HepG2 (cell line): ENCODE measurements around the gene ZNF318. TPM values are rescaled to one million over a fixed set of nuclear protein-coding genes. Genes with fewer than 3 reads are reported as not detected.
A peak's percentile ranks its signal among the peaks of the same experiment; 100 is the strongest.

ENCODE experiments used
- ATAC-seq: fragments of 200-7000 bp; cut with Tn5 transposase; 3 replicates; pipeline ENCODE4 v1.9.1; 2020; ENCODE audit warnings: mild to moderate bottlenecking, moderate library complexity
- Bru-seq: library from RNA; stranded (reverse); fragments of 400-500 nt; gene quantifications from one replicate; lab custom pipeline; 2021; lab: Mats Ljungman, UMichigan
- BruChase-seq, 2 experiments: library from RNA; stranded (reverse); fragments of 400-500 nt; gene quantifications; one replicate each; lab custom pipeline; 2021; lab: Mats Ljungman, UMichigan
- BruUV-seq: library from RNA; stranded (reverse); fragments of 400-500 nt; replicated peaks from 2 replicates; lab custom pipeline; 2021; lab: Mats Ljungman, UMichigan
- CTCF ChIA-PET: fragments of 300-600 bp; formaldehyde crosslinking; extraction: SDS; loops from one replicate; lab custom pipeline; 2021; ENCODE audit warnings: low total read pairs, inconsistent platforms, low intra/inter-chr PET ratio; lab: Yijun Ruan, JAX
- POLR2A ChIA-PET: fragments of 350-600 bp; sonication (Branson Sonifier 250); formaldehyde crosslinking; loops from one replicate; lab custom pipeline; 2020; ENCODE audit warnings: antibody characterized with exemption, inconsistent platforms; lab: Yijun Ruan, JAX
- DNase-seq: peaks from one replicate; pipeline ENCODE4 v3.0.0-alpha.2; 2015; ENCODE audit warnings: low spot score
- FAIRE-seq: peaks from 3 replicates; lab custom pipeline; 2011; peaks lifted over from hg19 to GRCh38; lab: Jason Lieb, UNC
- H2AFZ ChIP-seq: one replicate; pipeline ENCODE4 v1.6.1; 2011; ENCODE audit warnings: low read length, inconsistent platforms
- H3K27ac ChIP-seq: fragments of 300-600 bp; 3 replicates; pipeline ENCODE4 v1.8.0; 2011; ENCODE audit warnings: mixed run types, mild to moderate bottlenecking, mixed read lengths, low read length, inconsistent platforms; ENCODE audit not compliant: insufficient read depth; ENCODE audit errors: extremely low read length
- H3K27me3 ChIP-seq, 2 experiments: fragments of 200-600 bp in 1 of 2; 2 replicates in 1 of 2; 3 replicates in 1 of 2; pipeline versions ENCODE4 v1.6.0 to v1.8.0; 2011; ENCODE audit warnings: low read length in 2 of 2, mild to moderate bottlenecking in 2 of 2, moderate library complexity in 2 of 2, inconsistent platforms in 1 of 2; ENCODE audit not compliant: insufficient read depth in 2 of 2, control insufficient read depth in 1 of 2
- H3K36me3 ChIP-seq, 2 experiments: fragments of 200-600 bp in 1 of 2; replicated peaks in 1 of 2; 2 replicates in 1 of 2; 3 replicates in 1 of 2; pipeline versions ENCODE4 v1.5.1 to v1.8.0; 2011; ENCODE audit warnings: low read length in 2 of 2, inconsistent platforms in 1 of 2; ENCODE audit not compliant: insufficient read depth in 2 of 2, control insufficient read depth in 1 of 2
- H3K4me1 ChIP-seq: 2 replicates; pipeline ENCODE4 v1.5.1; 2012; ENCODE audit warnings: low read length, inconsistent platforms; ENCODE audit not compliant: insufficient read depth
- H3K4me2 ChIP-seq: 2 replicates; pipeline ENCODE4 v1.6.0; 2011; ENCODE audit warnings: low read depth, low read length, inconsistent platforms
- H3K4me3 ChIP-seq, 3 experiments: fragments of 200-600 bp in 1 of 3; sonication (generic), shearing (Covaris generic) in 1 of 3; replicated peaks in 1 of 3; 2 replicates each; pipeline ENCODE4 v1.5.1; 2011 to 2016; ENCODE audit warnings: low read length in 3 of 3, inconsistent platforms in 2 of 3, low read depth in 2 of 3, mild to moderate bottlenecking in 2 of 3, control low read depth in 1 of 3, mixed read lengths in 1 of 3; ENCODE audit not compliant: insufficient read depth in 1 of 3
- H3K79me2 ChIP-seq: one replicate; pipeline ENCODE4 v1.6.1; 2011; ENCODE audit warnings: low read length, inconsistent platforms; ENCODE audit not compliant: insufficient read depth
- H3K9ac ChIP-seq: 2 replicates; pipeline ENCODE4 v1.6.0; 2011; ENCODE audit warnings: mild to moderate bottlenecking, low read depth, low read length, inconsistent platforms; ENCODE audit not compliant: insufficient read depth
- H3K9me3 ChIP-seq: 2 replicates; pipeline ENCODE4 v1.5.1; 2012; ENCODE audit warnings: mild to moderate bottlenecking, low read length
- H4K20me1 ChIP-seq: 2 replicates; pipeline ENCODE4 v1.6.0; 2011; ENCODE audit warnings: inconsistent platforms, mild to moderate bottlenecking, low read length, moderate library complexity; ENCODE audit not compliant: insufficient read depth
- FOXK2 ChIP-seq: fragments of 450-650 bp; IDR thresholded peaks from 2 replicates; pipeline ENCODE4 v1.6.1; 2016
- HNF4G ChIP-seq, 2 experiments: sonication (generic) in 1 of 2; formaldehyde crosslinking in 1 of 2; IDR thresholded peaks; 2 replicates each; pipeline versions ENCODE4 v1.4.0 to v1.6.1; 2011 to 2020; ENCODE audit warnings: borderline replicate concordance in 2 of 2, low read depth in 2 of 2, mild to moderate bottlenecking in 2 of 2, low read length in 1 of 2, missing genetic modification reagents in 1 of 2, moderate library complexity in 1 of 2
- RAD51 ChIP-seq: fragments of 450-650 bp; IDR thresholded peaks from 2 replicates; pipeline ENCODE4 v1.6.1; 2016; ENCODE audit warnings: borderline replicate concordance
- RFXAP ChIP-seq: sonication (generic); formaldehyde crosslinking; IDR thresholded peaks from 2 replicates; pipeline ENCODE4 v1.4.0; 2020; ENCODE audit warnings: missing genetic modification reagents, borderline replicate concordance
- SUZ12 ChIP-seq: fragments of 150-350 bp; IDR thresholded peaks from 2 replicates; pipeline ENCODE4 v1.6.1; 2014; ENCODE audit warnings: low read depth, low read length
- ZBTB34 ChIP-seq: sonication (generic); formaldehyde crosslinking; IDR thresholded peaks from 2 replicates; pipeline ENCODE4 v1.8.0; 2022; ENCODE audit warnings: mild to moderate bottlenecking, missing genetic modification reagents
- ZNF276 ChIP-seq: sonication (generic); formaldehyde crosslinking; IDR thresholded peaks from 2 replicates; pipeline ENCODE4 v1.4.0; 2020; ENCODE audit warnings: mild to moderate bottlenecking, low read depth, missing genetic modification reagents
- ZSCAN9 ChIP-seq: IDR thresholded peaks from 2 replicates; pipeline ENCODE4 v1.6.1; 2016; ENCODE audit warnings: borderline replicate concordance
- WGBS: methylation state at CpG from one replicate; pipeline ENCODE4 v1.1.6; 2017; ENCODE audit warnings: low lambda C conversion rate; 5-methylcytosine and 5-hydroxymethylcytosine counted together
- in situ Hi-C: cut with HindIII; loops from 2 replicates; pipeline ENCODE4 v1.10.0; 2017; ENCODE audit warnings: low pct_unique_long_range_greater_than_20kb; ENCODE audit not compliant: extremely low pct_ligation_motif_present
- intact Hi-C: fragments of 100-400 bp; cut with micrococcal nuclease; formaldehyde crosslinking; loops from one replicate; pipeline ENCODE4 v1.10.0; 2022; ENCODE audit not compliant: unreplicated experiment
- long read RNA-seq, 2 experiments: library from RNA in 1 of 2; library from polyadenylated mRNA in 1 of 2; stranded (forward) in 1 of 2; unstranded in 1 of 2; transcript quantifications; one replicate each; pipeline ENCODE4 v2.0.0, GENCODE V29; 2019 to 2022
- polyA minus RNA-seq, 3 experiments: library from RNA; depleted of rRNA, polyadenylated mRNA; stranded (reverse); fragments of >200 nt; gene quantifications; 2 replicates each; pipeline ENCODE4 v1.2.3, GENCODE V29; 2011; ENCODE audit warnings: low replicate concordance in 1 of 3
- polyA plus RNA-seq, 8 experiments: library from polyadenylated mRNA; depleted of rRNA in 3 of 8; stranded (reverse) in 7 of 8; unstranded in 1 of 8; fragments of >200 nt; fragmentation: Illumina TruSeq in 4 of 8; extraction: Trizol in 4 of 8; gene quantifications; 2 replicates each; pipeline versions ENCODE4 v1.2.1 to v1.2.3, GENCODE V29; 2011 to 2016; ENCODE audit warnings: low read depth in 4 of 8, missing spikeins in 1 of 8, mixed read lengths in 1 of 8; ENCODE audit not compliant: insufficient read depth in 1 of 8
- total RNA-seq, 5 experiments: library from RNA; depleted of rRNA; stranded (reverse); fragments of >200 nt; fragmentation: Illumina TruSeq; extraction: Trizol; gene quantifications; 2 replicates each; pipeline ENCODE4 v1.2.3, GENCODE V29; 2016; ENCODE audit warnings: low read depth in 1 of 5

Gene ZNF318, protein sequence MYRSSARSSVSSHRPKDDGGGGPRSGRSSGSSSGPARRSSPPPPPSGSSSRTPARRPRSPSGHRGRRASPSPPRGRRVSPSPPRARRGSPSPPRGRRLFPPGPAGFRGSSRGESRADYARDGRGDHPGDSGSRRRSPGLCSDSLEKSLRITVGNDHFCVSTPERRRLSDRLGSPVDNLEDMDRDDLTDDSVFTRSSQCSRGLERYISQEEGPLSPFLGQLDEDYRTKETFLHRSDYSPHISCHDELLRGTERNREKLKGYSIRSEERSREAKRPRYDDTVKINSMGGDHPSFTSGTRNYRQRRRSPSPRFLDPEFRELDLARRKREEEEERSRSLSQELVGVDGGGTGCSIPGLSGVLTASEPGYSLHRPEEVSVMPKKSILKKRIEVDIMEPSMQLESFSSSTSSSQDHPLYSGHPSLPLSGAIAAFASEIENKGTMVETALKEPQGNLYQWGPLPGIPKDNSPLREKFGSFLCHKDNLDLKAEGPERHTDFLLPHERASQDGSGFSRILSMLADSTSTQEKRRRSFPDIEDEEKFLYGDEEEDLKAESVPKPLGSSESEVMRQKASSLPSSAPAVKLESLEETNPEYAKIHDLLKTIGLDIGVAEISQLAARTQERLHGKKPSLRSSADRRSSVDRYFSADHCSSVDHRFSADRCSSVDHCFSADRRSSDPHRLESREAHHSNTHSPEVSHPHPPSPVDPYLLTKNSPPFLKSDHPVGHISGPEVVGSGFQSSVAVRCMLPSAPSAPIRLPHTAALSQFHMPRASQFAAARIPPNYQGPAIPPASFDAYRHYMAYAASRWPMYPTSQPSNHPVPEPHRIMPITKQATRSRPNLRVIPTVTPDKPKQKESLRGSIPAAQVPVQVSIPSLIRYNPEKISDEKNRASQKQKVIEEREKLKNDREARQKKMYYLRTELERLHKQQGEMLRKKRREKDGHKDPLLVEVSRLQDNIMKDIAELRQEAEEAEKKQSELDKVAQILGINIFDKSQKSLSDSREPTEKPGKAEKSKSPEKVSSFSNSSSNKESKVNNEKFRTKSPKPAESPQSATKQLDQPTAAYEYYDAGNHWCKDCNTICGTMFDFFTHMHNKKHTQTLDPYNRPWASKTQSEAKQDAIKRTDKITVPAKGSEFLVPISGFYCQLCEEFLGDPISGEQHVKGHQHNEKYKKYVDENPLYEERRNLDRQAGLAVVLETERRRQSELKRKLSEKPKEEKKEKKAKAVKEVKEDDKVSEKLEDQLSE (N-terminal part only)
- total RNA-seq (2016; rRNA removed; fragmentation: Illumina TruSeq; extraction: Trizol) = 13.0 and 19.4 TPM in 2 replicates
- 1.6 TPM in 2 replicates for total RNA-seq (2016; cell fraction: cytosol; rRNA removed; fragmentation: Illumina TruSeq; extraction: Trizol; ENCODE audit: low read depth)
- total RNA-seq (2016; cell fraction: insoluble cytoplasmic fraction; rRNA removed; fragmentation: Illumina TruSeq; extraction: Trizol) = 11.9 and 17.8 TPM in 2 replicates
- 5.6 and 6.6 TPM in 2 replicates for total RNA-seq (2016; cell fraction: membrane; rRNA removed; fragmentation: Illumina TruSeq; extraction: Trizol)
- total RNA-seq (2016; cell fraction: nucleus; rRNA removed; fragmentation: Illumina TruSeq; extraction: Trizol) = 16.1 and 16.5 TPM in 2 replicates
- 14.5 and 15.1 TPM in 2 replicates for polyA plus RNA-seq (2011; rRNA removed)
- polyA plus RNA-seq (2011; cell fraction: cytosol; rRNA removed) = 9.0 and 11.7 TPM in 2 replicates
- 23.4 and 27.7 TPM in 2 replicates for polyA plus RNA-seq (2011; cell fraction: nucleus; rRNA removed)
- polyA plus RNA-seq (2012) = 14.6 and 16.4 TPM in 2 replicates
- 0.93 and 1.1 TPM in 2 replicates for polyA plus RNA-seq (2016; cell fraction: cytosol; fragmentation: Illumina TruSeq; extraction: Trizol; ENCODE audit: low read depth)
- 13.7 and 15.1 TPM in 2 replicates for polyA plus RNA-seq (2016; cell fraction: insoluble cytoplasmic fraction; fragmentation: Illumina TruSeq; extraction: Trizol; ENCODE audit: low read depth)
- 1.8 and 2.1 TPM in 2 replicates for polyA plus RNA-seq (2016; cell fraction: membrane; fragmentation: Illumina TruSeq; extraction: Trizol; ENCODE audit: low read depth)
- 26.2 and 27.0 TPM in 2 replicates for polyA plus RNA-seq (2016; cell fraction: nucleus; fragmentation: Illumina TruSeq; extraction: Trizol; ENCODE audit: insufficient read depth, low read depth)
- polyA minus RNA-seq (2011; rRNA and poly(A)+ RNA removed; ENCODE audit: low replicate concordance) = 38.1 and 51.2 TPM in 2 replicates
- polyA minus RNA-seq (2011; cell fraction: cytosol; rRNA and poly(A)+ RNA removed) = 19.6 and 24.3 TPM in 2 replicates
- 20.5 and 30.1 TPM in 2 replicates for polyA minus RNA-seq (2011; cell fraction: nucleus; rRNA and poly(A)+ RNA removed)
- Bru-seq, nascent RNA = percentile 70 among the genes with signal in this experiment
- percentile 86 among the genes with signal in this experiment for BruChase-seq, experiment 1, labeled RNA remaining after a 6-hour chase
- BruChase-seq, experiment 2, labeled RNA remaining after a 2-hour chase = percentile 81 among the genes with signal in this experiment
- long read RNA-seq, experiment 1, full-length matches to known transcripts = 1 of 7 reads
- long read RNA-seq, experiment 1, partial matches to known transcripts = 1 of 7 reads
- long read RNA-seq, experiment 1, other reads (novel, unspliced or antisense) = 5 of 7 reads
- long read RNA-seq, experiment 2, full-length matches to known transcripts = 3 of 35 reads
- long read RNA-seq, experiment 2, partial matches to known transcripts = 6 of 35 reads
- long read RNA-seq, experiment 2, other reads (novel, unspliced or antisense) = 26 of 35 reads

DNA sequence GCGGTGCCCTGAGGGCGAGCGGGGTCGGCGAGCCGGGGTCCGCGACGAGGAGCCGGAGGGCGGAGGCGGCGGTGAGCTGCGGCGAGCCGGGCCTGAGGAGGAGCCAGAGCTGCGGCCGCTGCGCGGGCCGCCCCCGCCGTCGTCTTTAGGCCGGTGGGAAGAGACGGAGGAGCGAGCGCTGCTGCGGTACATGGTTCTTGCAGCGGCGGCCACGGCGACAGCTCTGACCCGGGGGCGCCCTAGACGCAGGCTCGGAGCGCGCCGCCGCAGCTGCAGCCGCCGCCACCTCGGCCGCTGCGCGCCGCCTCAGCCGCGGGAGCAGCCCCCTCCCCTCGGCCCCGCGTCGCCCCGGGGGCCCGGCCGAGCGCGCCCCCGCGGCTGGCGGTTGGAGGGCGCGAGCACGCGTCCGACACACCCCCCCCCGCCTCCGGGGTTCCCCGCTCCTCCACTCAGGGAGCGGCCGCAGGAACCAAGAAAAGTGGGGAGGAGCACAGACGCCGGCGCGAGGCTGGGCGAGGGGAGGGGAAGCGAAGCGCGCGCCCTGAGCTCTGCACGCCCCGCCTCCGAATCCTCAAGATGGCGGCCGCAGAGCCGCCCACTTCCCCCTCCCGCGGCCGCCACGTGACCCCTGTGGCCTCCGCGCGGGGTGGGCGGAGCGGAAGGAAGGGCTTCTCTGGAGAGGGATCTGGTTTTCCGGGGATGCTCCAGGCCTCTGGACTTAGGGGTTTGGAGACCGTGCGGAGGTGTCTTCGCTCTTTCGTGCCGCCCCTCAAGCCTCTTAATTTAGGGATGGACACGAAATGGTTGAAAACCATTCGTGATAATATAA, at the start of gene ZNF318:
TSS of gene ZNF318 (minus strand) at position 474 of the 829 bp plus-strand sequence. CDS start at position 192, 282 bp downstream.
- peak; percentile 93 for DNase-seq
- intact Hi-C loops = loop anchor here (1.0 to 5.0 kb wide), 2 partner anchors 58 to 128 kb away; partner anchors contain the start of gene ABCC10
- H3K9ac ChIP-seq = peak within 1 kb of the TSS; percentile 67
- H4K20me1 ChIP-seq = no peaks in the 10 kb centered on the region
- peak within 1 kb of the TSS; percentile 65 for H3K27ac ChIP-seq
- H3K4me3 ChIP-seq = peak within 1 kb of the TSS; percentile 60 to 81 (median 66)
- ChIA-PET POLR2A (interaction anchor here (0.6 to 3.8 kb wide), 36 partner anchors 8 to 309 kb away, joined by 3 to 17 read pairs (median 5); partner anchors contain the start of genes ABCC10, CUL9, DNPH1 and GTPBP2), CTCF (no interaction called here)
- ATAC-seq = peak; percentile 89
- no peaks in the 10 kb centered on the region for H3K27me3 ChIP-seq
- H2AFZ ChIP-seq = peak within 1 kb of the TSS; percentile 15
- peaks cover 38% of the 10 kb centered on the region for H3K4me1 ChIP-seq
- peaks cover 12% of the 10 kb centered on the region for H3K79me2 ChIP-seq
- peak; percentile 47 for FAIRE-seq
- in situ Hi-C loops = no loop called here
- no TSS peak for BruUV-seq
- WGBS = 26% methylated on average over 17 of the region's 104 CpGs
- H3K36me3 ChIP-seq = peaks cover 4 to 12% of the 10 kb centered on the region in 2 experiments; a peak in 2 of 5 replicates
- H3K9me3 ChIP-seq = no peaks in the 10 kb centered on the region
- peak within 1 kb of the TSS; percentile 99 for H3K4me2 ChIP-seq
- TF ChIP-seq RAD51 = peak; percentile 84
- TF ChIP-seq SUZ12 = no peak
- TF ChIP-seq ZSCAN9 (CRISPR knock-in tag) = peak; percentile 65; the same call in 1 of the 2 replicates
- TF ChIP-seq RFXAP = no peak
- no peak for TF ChIP-seq HNF4G (IDR thresholded peaks at IDR 0.05; ENCODE audit: borderline replicate concordance, low read depth, low read length)
- TF ChIP-seq HNF4G (CRISPR knock-in tag; IDR thresholded peaks at IDR 0.05; ENCODE audit: borderline replicate concordance, low read depth) = no peak
- TF ChIP-seq FOXK2 = no peak
- TF ChIP-seq ZBTB34 (CRISPR knock-in tag) = no peak
- no peak; the same call in 1 of the 2 replicates for TF ChIP-seq ZNF276 (CRISPR knock-in tag)
